ENCODE measurements around the gene PRDX5.

- TF ChIP-seq EZH2 (IDR thresholded peaks at IDR 0.05; ENCODE audit: insufficient read depth, poor library complexity, severe bottlenecking), result no peak
- TF ChIP-seq EZH2phosphoT487 (IDR thresholded peaks at IDR 0.05; ENCODE audit: insufficient read depth, low read depth), result no peak
These were observed 26.0 kb downstream of the PRDX5 start for GRCh38 chr11:64343767-64344559.

All from GM23248 (cell line).